ENCODE data around the gene OR5L1.

OR5L1 gene

DNA sequence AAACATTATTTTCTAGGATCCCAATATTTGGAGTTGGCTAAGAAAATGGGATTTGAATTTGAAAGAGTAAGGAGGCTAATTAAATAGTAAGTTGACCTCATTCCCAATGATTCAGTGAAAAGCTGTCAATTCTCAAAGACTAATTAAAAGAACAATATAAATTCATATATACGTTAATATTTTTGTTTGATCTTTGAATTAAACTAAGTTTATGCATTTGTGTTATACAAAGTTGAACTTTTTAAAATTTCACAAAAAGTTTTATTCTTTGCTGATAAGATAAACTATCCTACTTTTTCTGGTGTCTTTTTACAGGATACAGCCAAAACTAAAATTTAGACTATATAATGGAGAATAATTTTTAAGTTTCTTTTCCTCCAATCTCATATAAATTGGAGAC is at the start of gene OR5L1:
OR5L1 (plus strand) TSS at position 301 of the 400 bp plus-strand sequence. CDS start 100 bp downstream, outside the sequence.
- no peak for FAIRE-seq

GRCh38 chr11:55773138-55773537 is 38.0 kb upstream of the OR5L1 start, which contains the start of gene OR5D13:
Gene OR5D13 (plus strand): TSS chr11:55773438. CDS start chr11:55773438, 0 bp downstream.
- no peak for FAIRE-seq

DNA sequence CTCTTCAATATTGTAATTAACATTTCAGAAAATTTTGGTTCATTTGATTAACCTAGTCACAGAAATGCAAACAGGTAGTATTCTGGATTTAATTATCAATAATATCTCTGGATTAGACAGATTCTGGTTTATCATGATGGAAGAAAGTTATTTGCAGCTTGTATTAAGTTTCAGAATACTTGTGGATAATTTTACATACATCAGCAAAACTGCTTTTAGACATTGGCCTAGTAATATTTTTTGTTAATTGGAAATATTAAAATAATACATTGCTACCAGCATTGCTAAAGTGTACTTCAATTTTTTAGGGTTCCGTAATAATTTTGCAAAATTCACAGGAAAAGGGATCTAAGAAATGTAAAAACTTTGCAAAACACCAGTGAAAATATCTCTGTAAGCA is 19.6 kb upstream of the OR5L1 start:
- no peak for FAIRE-seq

DNA sequence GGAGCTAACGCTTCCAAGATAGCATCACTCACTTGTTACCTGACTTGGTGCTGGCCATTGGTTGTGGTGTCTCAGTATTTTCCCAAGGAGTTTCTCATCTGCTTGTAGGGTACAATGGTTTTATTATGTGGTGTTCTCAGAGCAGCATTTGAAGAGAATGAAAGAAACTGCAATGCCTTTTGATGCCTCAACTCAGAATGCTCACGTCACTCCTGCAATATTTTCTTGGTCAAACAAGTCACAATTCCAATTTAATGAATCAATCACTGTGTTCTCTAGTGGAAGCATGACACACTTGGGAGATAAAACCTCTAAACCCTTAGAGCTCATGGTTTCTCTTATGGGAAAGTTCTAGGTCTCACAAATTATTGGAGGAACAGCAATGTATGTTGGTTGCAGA is 17.8 kb upstream of the OR5L1 start:
- FAIRE-seq: no peak

GRCh38 chr11:55795256-55795655 is 15.9 kb upstream of the OR5L1 start, which contains the start of gene OR5D14:
Gene OR5D14 (plus strand): TSS chr11:55795556. CDS start chr11:55795556, 0 bp downstream.
- no peak for FAIRE-seq

DNA sequence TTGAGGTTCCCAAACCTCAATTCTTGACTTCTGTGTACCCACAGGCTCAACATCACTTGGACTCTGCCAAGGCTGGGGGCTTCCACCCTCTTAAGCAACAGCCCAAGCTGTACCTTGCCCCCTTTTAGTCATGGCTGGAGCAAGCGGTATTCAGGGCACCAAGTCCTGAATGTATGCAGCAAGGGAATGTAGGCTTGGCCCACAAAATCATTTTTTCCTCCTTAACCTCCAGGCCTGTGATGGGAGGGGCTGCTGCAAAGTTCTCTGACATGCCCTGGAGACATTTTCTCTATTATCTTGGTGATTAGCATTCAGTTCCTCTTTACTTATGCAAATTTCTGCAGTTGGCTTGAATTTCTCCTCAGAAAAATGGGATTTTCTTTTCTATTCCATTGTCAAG is 4.9 kb upstream of the OR5L1 start:
- no peak for FAIRE-seq

DNA sequence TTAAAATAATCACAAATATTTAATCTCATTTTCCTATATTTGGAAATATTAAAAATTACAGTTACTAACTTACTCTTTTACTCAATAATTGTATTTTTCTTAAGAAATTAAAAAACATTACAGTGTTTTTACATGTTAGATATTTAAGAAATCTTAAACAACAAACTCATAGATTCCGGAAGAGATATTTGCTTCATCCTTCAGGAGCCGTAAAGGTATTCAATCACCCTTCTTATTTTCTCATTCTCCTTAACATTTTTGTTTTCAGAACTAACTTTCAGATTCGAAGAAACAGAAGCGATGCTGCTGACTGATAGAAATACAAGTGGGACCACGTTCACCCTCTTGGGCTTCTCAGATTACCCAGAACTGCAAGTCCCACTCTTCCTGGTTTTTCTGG is 8.2 kb downstream of the OR5L1 start, which contains the start of gene OR5D18:
OR5D18 (plus strand) TSS at position 301 of the 400 bp plus-strand sequence; CDS start at position 301, 0 bp downstream.
- no peak for FAIRE-seq

- no peak for FAIRE-seq
These were observed 15.8 kb downstream of the OR5L1 start, which contains the start of gene OR5L2 for GRCh38 chr11:55826919-55827318. Gene OR5L2 (plus strand): TSS chr11:55827219. CDS start chr11:55827219, 0 bp downstream.

DNA sequence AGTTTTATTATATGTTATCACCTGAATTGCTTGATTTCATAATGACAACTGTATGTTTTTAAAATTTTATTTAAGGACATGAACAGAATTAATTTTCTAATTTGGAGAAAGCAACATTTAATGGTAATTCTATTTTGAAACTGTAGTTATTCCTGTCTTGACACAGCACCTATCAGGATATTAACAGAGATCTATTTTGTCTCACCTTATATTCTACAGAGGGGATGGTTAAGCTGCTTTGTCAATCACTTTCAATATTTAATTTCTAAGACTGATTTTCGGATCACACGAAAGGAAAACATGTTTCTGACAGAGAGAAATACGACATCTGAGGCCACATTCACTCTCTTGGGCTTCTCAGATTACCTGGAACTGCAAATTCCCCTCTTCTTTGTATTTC is 27.3 kb downstream of the OR5L1 start, which contains the start of gene OR5D16:
OR5D16 (plus strand) TSS at position 301 of the 400 bp plus-strand sequence; CDS start at position 301, 0 bp downstream.
- no peak for FAIRE-seq

DNA sequence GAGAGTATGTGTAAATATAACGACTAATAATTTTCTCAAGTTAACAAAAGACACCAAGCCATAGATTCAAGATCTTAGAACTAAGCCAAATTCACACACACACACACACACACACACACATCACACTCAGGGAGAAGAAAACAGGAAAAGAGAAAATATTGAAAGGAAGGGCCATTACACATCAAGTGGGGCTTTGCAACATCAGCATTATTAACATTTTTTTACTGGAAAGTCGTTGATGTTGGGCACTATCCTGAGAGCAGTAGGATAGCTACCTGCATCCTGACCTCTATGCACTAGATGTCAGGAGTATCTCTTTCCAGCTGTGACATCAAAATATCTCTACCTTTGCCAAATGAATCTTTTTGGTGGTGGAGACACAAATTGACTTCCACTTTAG is 36.3 kb downstream of the OR5L1 start:
- no peak for FAIRE-seq

DNA sequence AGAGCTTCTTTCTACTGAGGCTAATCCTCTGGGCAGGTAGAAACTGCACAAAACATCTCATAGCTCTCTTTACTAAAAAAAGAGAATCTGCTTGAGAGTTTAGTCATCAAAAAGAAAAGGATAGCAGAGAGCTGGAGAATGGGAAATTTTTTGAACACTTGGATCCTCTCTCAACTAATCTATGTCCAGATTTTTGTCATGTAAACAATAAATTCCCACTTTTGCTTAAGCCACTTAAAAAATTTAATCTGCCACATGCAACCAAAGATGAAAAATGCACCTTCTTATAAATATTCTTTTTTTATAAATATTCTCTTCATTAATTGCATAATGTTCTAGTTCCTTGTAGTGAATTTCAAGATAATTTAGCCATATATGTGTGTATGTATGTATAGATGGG is 37.9 kb downstream of the OR5L1 start:
- FAIRE-seq: no peak

DNA sequence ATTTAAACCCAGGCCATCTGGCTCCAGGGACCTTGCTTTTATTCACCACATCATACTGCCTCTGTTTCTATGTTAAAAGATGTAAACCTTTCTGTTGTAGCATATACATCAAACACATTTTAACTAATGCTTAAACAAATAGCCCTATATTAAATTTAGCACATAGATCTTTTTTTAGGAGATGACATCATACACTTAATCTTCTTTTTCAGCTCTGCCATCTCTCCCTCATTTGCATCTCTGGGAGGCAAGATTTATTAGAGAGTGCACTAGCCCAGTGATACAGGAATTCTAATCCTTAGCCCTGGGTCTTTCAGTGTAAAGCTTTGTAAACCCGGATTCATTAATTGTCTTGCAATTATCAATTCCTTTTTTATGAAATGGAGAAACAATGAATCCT is 41.0 kb downstream of the OR5L1 start:
- no peak for FAIRE-seq

DNA sequence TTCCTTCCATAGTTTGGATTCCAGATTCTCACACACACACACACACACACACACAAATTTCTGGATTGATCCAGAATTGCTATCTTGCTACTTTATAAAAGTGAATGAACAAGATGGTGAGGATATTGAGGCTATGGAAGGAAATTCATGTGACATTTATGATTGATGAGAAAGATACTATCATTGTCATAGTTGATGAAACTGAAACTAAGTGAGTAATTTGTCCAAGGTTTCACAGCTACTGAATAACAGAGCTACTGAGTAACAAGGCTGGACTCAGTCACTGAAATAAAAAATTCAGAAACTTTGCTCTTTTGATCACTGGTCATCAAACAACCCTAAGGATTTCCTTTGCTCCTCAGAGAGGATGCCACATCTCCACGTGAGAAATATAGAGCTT is 43.5 kb downstream of the OR5L1 start:
- FAIRE-seq: no peak
